ENCODE results near the gene PDE4D. TPM values are rescaled to one million over a fixed set of nuclear protein-coding genes. Genes with fewer than 3 reads are reported as not detected.

The PDE4D gene
- total RNA-seq, 1 donor from 2014 or later = 14.2 TPM

- Histone ChIP-seq H2AFZ (ENCODE audit: low read depth, low read length) (peak overlapping the region; percentile 28), H3K79me2 (ENCODE audit: insufficient read depth, low read length) (no peaks in the 10 kb centered on the region)
These were observed 766.6 kb downstream of the PDE4D start for GRCh38 chr5:59126708-59127573.

GRCh38 chr5:59126016-59126707, 767.4 kb downstream of the PDE4D start:
- peaks cover 19% of the 10 kb centered on the region for H3K4me1 ChIP-seq (ENCODE audit: insufficient read depth, low read length)
- H3K9me3 ChIP-seq (ENCODE audit: insufficient read depth, low read depth, low read length) = no peaks in the 10 kb centered on the region
- FAIRE-seq (no peak), DNase-seq (ENCODE audit: low read depth) (no peak)
- no peak overlapping the region for H2AFZ ChIP-seq (ENCODE audit: low read depth, low read length)
- no peak for TF ChIP-seq CTCF (IDR thresholded peaks at IDR 0.05; ENCODE audit: insufficient read depth, low read depth, low read length)
- no peak for TF ChIP-seq EZH2 (IDR thresholded peaks at IDR 0.05; ENCODE audit: insufficient read depth, low read length)
- no peak overlapping the region for H3K27ac Mint-ChIP-seq (ENCODE audit: unreplicated experiment)
- no peaks in the 10 kb centered on the region for H3K79me2 ChIP-seq (ENCODE audit: insufficient read depth, low read length)
- H3K27ac ChIP-seq (ENCODE audit: low read depth, low read length) = peak overlapping the region; percentile 86
- no peak overlapping the region for H3K4me3 ChIP-seq (ENCODE audit: insufficient read depth, low read depth, low read length)
- H3K27me3 ChIP-seq (ENCODE audit: insufficient read depth, low read length) = no peaks in the 10 kb centered on the region
- H3K36me3 Mint-ChIP-seq (ENCODE audit: low read depth, unreplicated experiment) = no peaks in the 10 kb centered on the region
- no peak overlapping the region for H3K4me3 Mint-ChIP-seq (ENCODE audit: unreplicated experiment)
- H3K4me2 ChIP-seq (ENCODE audit: low read length) = peak overlapping the region; percentile 89
- no peaks in the 10 kb centered on the region for H4K20me1 ChIP-seq (ENCODE audit: insufficient read depth, low read length)
- peaks cover 3% of the 10 kb centered on the region for H3K4me1 Mint-ChIP-seq (ENCODE audit: low read depth, unreplicated experiment)
- H3K9me3 Mint-ChIP-seq (ENCODE audit: unreplicated experiment) = no peaks in the 10 kb centered on the region
- no peaks in the 10 kb centered on the region for H3K36me3 ChIP-seq (ENCODE audit: insufficient read depth, low read length)
- peak overlapping the region; percentile 77 for H3K9ac ChIP-seq (ENCODE audit: low read length)
- H3K27me3 Mint-ChIP-seq (ENCODE audit: low read depth, unreplicated experiment) = no peaks in the 10 kb centered on the region

More at GRCh38 chr5:59126708-59127573, 766.6 kb downstream of the PDE4D start:
- H3K4me3 ChIP-seq (ENCODE audit: insufficient read depth, low read depth, low read length) = peak overlapping the region; percentile 40
- no peaks in the 10 kb centered on the region for H3K36me3 ChIP-seq (ENCODE audit: insufficient read depth, low read length)
- H3K4me1 Mint-ChIP-seq (ENCODE audit: low read depth, unreplicated experiment) = peaks cover 3% of the 10 kb centered on the region
- H3K27me3 ChIP-seq (ENCODE audit: insufficient read depth, low read length) = no peaks in the 10 kb centered on the region
- peak; percentile 67 for DNase-seq (ENCODE audit: low read depth)
- no peaks in the 10 kb centered on the region for H3K36me3 Mint-ChIP-seq (ENCODE audit: low read depth, unreplicated experiment)
- no peak for FAIRE-seq
- H4K20me1 ChIP-seq (ENCODE audit: insufficient read depth, low read length) = no peaks in the 10 kb centered on the region
- no peaks in the 10 kb centered on the region for H3K27me3 Mint-ChIP-seq (ENCODE audit: low read depth, unreplicated experiment)
- peak overlapping the region; percentile 86 for H3K27ac ChIP-seq (ENCODE audit: low read depth, low read length)
- TF ChIP-seq CTCF (IDR thresholded peaks at IDR 0.05; ENCODE audit: insufficient read depth, low read depth, low read length) (no peak), EZH2 (IDR thresholded peaks at IDR 0.05; ENCODE audit: insufficient read depth, low read length) (no peak)
- no peaks in the 10 kb centered on the region for H3K9me3 Mint-ChIP-seq (ENCODE audit: unreplicated experiment)
- H3K4me3 Mint-ChIP-seq (ENCODE audit: unreplicated experiment) = no peak overlapping the region
- peaks cover 19% of the 10 kb centered on the region for H3K4me1 ChIP-seq (ENCODE audit: insufficient read depth, low read length)
- no peaks in the 10 kb centered on the region for H3K9me3 ChIP-seq (ENCODE audit: insufficient read depth, low read depth, low read length)
- H3K4me2 ChIP-seq (ENCODE audit: low read length) = peak overlapping the region; percentile 89
- no peak overlapping the region for H3K27ac Mint-ChIP-seq (ENCODE audit: unreplicated experiment)
- peak overlapping the region; percentile 77 for H3K9ac ChIP-seq (ENCODE audit: low read length)

Measured in astrocyte (in vitro differentiated cells and primary cell).